ENCODE measurements around the gene CCDC81.

Gene CCDC81

GRCh38 chr11:86358720-86359119, 16.0 kb upstream of the CCDC81 start:
- in situ Hi-C loops (cut with MboI; ENCODE audit: low pct_unique_long_range_greater_than_20kb, low sequenced_read_pairs, unreplicated experiment), result no loop called here
- TF ChIP-seq CTCF (IDR thresholded peaks at IDR 0.05; ENCODE audit: extremely low read depth, insufficient read depth, missing control alignments), result no peak
- DNase-seq (ENCODE audit: low spot score), result no peak

GRCh38 chr11:86360775-86361395, 13.8 kb upstream of the CCDC81 start:
- TF ChIP-seq CTCF (IDR thresholded peaks at IDR 0.05; ENCODE audit: extremely low read depth, insufficient read depth, missing control alignments), result no peak
- no peak for DNase-seq (ENCODE audit: low spot score)
- in situ Hi-C loops (cut with MboI; ENCODE audit: low pct_unique_long_range_greater_than_20kb, low sequenced_read_pairs, unreplicated experiment), result no loop called here

- in situ Hi-C loops (cut with MboI; ENCODE audit: low pct_unique_long_range_greater_than_20kb, low sequenced_read_pairs, unreplicated experiment), result no loop called here
- TF ChIP-seq CTCF (IDR thresholded peaks at IDR 0.05; ENCODE audit: extremely low read depth, insufficient read depth, missing control alignments), result no peak
- no peak for DNase-seq (ENCODE audit: low spot score)
These were observed 11.3 kb upstream of the CCDC81 start for GRCh38 chr11:86363424-86363823.

- no peak for TF ChIP-seq CTCF (IDR thresholded peaks at IDR 0.05; ENCODE audit: extremely low read depth, insufficient read depth, missing control alignments)
- DNase-seq (ENCODE audit: low spot score), result no peak
- in situ Hi-C loops (cut with MboI; ENCODE audit: low pct_unique_long_range_greater_than_20kb, low sequenced_read_pairs, unreplicated experiment), result no loop called here
These were observed 9.1 kb upstream of the CCDC81 start for GRCh38 chr11:86365546-86365945.

- no peak for DNase-seq (ENCODE audit: low spot score)
- in situ Hi-C loops (cut with MboI; ENCODE audit: low pct_unique_long_range_greater_than_20kb, low sequenced_read_pairs, unreplicated experiment), result no loop called here
- no peak for TF ChIP-seq CTCF (IDR thresholded peaks at IDR 0.05; ENCODE audit: extremely low read depth, insufficient read depth, missing control alignments)
These were observed 5.0 kb upstream of the CCDC81 start for GRCh38 chr11:86369668-86370067.

GRCh38 chr11:86370171-86370570, 4.5 kb upstream of the CCDC81 start:
- TF ChIP-seq CTCF (IDR thresholded peaks at IDR 0.05; ENCODE audit: extremely low read depth, insufficient read depth, missing control alignments), result no peak
- DNase-seq (ENCODE audit: low spot score), result no peak
- in situ Hi-C loops (cut with MboI; ENCODE audit: low pct_unique_long_range_greater_than_20kb, low sequenced_read_pairs, unreplicated experiment), result no loop called here
